ENCODE results near the gene MAX. TPM values are rescaled to one million over a fixed set of nuclear protein-coding genes. Genes with fewer than 3 reads are reported as not detected.

Gene MAX
- total RNA-seq, 2 experiments from 2014 or later = 159 to 171 TPM

GRCh38 chr14:65038966-65039365 is 63.4 kb downstream of the MAX start:
- Histone ChIP-seq H3K4me3 (ENCODE audit: low read length) (no peak overlapping the region), H3K27ac (ENCODE audit: low read depth in 1 of 2, low read length in 2 of 2) (no peak overlapping the region), H3K36me3 (ENCODE audit: insufficient read depth, low read length) (peaks cover 17% of the 10 kb centered on the region), H3K4me1 (ENCODE audit: insufficient read depth, low read length) (no peaks in the 10 kb centered on the region), H3K9me3 (ENCODE audit: control insufficient read depth in 1 of 2, insufficient read depth in 1 of 2, low read length in 2 of 2) (no peaks in the 10 kb centered on the region), H3K27me3 (ENCODE audit: control insufficient read depth in 1 of 2, insufficient read depth in 2 of 2, low read length in 2 of 2) (no peaks in the 10 kb centered on the region)
- ATAC-seq (ENCODE audit: poor library complexity) (no peak), DNase-seq (no peak)
- Mint-ChIP-seq H3K36me3 (ENCODE audit: low read depth) (peaks cover 57% of the 10 kb centered on the region), H3K9me3 (no peaks in the 10 kb centered on the region), H3K4me3 (no peak overlapping the region), H3K4me1 (ENCODE audit: low read depth) (no peaks in the 10 kb centered on the region), H3K27me3 (no peaks in the 10 kb centered on the region), H3K27ac (no peak overlapping the region)
- TF ChIP-seq CTCF (IDR thresholded peaks at IDR 0.05) = no peak
- POLR2A ChIA-PET = interaction anchor here (0.6 kb wide), 1 partner anchor 12 kb away, joined by 3 read pairs; no protein-coding TSS in a partner anchor
- intact Hi-C loops (cut with DNase I, micrococcal nuclease) = no loop called here
- CTCF ChIA-PET = no interaction called here

GRCh38 chr14:65035049-65035448 is 67.3 kb downstream of the MAX start:
- Histone ChIP-seq H3K36me3 (ENCODE audit: insufficient read depth, low read length) (peaks cover 14% of the 10 kb centered on the region), H3K27me3 (ENCODE audit: control insufficient read depth in 1 of 2, insufficient read depth in 2 of 2, low read length in 2 of 2) (no peaks in the 10 kb centered on the region), H3K4me3 (ENCODE audit: low read length) (no peak overlapping the region), H3K4me1 (ENCODE audit: insufficient read depth, low read length) (no peaks in the 10 kb centered on the region), H3K9me3 (ENCODE audit: control insufficient read depth in 1 of 2, insufficient read depth in 1 of 2, low read length in 2 of 2) (no peaks in the 10 kb centered on the region), H3K27ac (ENCODE audit: low read depth in 1 of 2, low read length in 2 of 2) (no peak overlapping the region)
- CTCF ChIA-PET = no interaction called here
- H3K27me3 Mint-ChIP-seq = no peaks in the 10 kb centered on the region
- H3K9me3 Mint-ChIP-seq = no peaks in the 10 kb centered on the region
- intact Hi-C loops (cut with DNase I, micrococcal nuclease) = no loop called here
- no peak for DNase-seq
- TF ChIP-seq CTCF (IDR thresholded peaks at IDR 0.05) = no peak
- H3K36me3 Mint-ChIP-seq (ENCODE audit: low read depth) = peaks cover 58% of the 10 kb centered on the region
- peak overlapping the region; percentile 1 for H3K27ac Mint-ChIP-seq
- no peaks in the 10 kb centered on the region for H3K4me1 Mint-ChIP-seq (ENCODE audit: low read depth)
- no peak overlapping the region for H3K4me3 Mint-ChIP-seq
- ATAC-seq (ENCODE audit: poor library complexity) = no peak
- POLR2A ChIA-PET = no interaction called here

- Mint-ChIP-seq H3K36me3 (ENCODE audit: low read depth) (peaks cover 64% of the 10 kb centered on the region), H3K4me3 (no peak overlapping the region), H3K27ac (peak overlapping the region; percentile 1), H3K9me3 (no peaks in the 10 kb centered on the region), H3K27me3 (no peaks in the 10 kb centered on the region), H3K4me1 (ENCODE audit: low read depth) (no peaks in the 10 kb centered on the region)
- CTCF ChIA-PET = no interaction called here
- no peak overlapping the region for H3K4me3 ChIP-seq (ENCODE audit: low read length)
- no peak for TF ChIP-seq CTCF (IDR thresholded peaks at IDR 0.05)
- no peaks in the 10 kb centered on the region for H3K4me1 ChIP-seq (ENCODE audit: insufficient read depth, low read length)
- DNase-seq (no peak), ATAC-seq (ENCODE audit: poor library complexity) (no peak)
- no peaks in the 10 kb centered on the region for H3K9me3 ChIP-seq (ENCODE audit: control insufficient read depth in 1 of 2, insufficient read depth in 1 of 2, low read length in 2 of 2)
- no peaks in the 10 kb centered on the region for H3K27me3 ChIP-seq (ENCODE audit: control insufficient read depth in 1 of 2, insufficient read depth in 2 of 2, low read length in 2 of 2)
- POLR2A ChIA-PET = no interaction called here
- peaks cover 19% of the 10 kb centered on the region for H3K36me3 ChIP-seq (ENCODE audit: insufficient read depth, low read length)
- intact Hi-C loops (cut with DNase I, micrococcal nuclease) = no loop called here
- H3K27ac ChIP-seq (ENCODE audit: low read depth in 1 of 2, low read length in 2 of 2) = no peak overlapping the region
Observed at GRCh38 chr14:65034021-65034420, 68.3 kb downstream of the MAX start.

All from CD4-positive, alpha-beta T cell (primary cell).